Lower lobe of right lung (tissue), 2 donors: ENCODE measurements around the gene TBC1D10A. TPM values are rescaled to one million over a fixed set of nuclear protein-coding genes. Genes with fewer than 3 reads are reported as not detected.

ENCODE experiments used
- ATAC-seq, 2 donors: fragments of 200-7000 bp; cut with Tn5 transposase; one replicate each; pipeline ENCODE4 v1.9.1; 2020 to 2022; ENCODE audit warnings: mild to moderate bottlenecking in 2 of 2, moderate library complexity in 2 of 2
- DNase-seq: peaks from one replicate; pipeline ENCODE4 v3.0.0-alpha.2; 2020
- H3K27ac ChIP-seq: fragments of 200-600 bp; one replicate; pipeline ENCODE4 v1.8.0; 2022
- H3K27me3 ChIP-seq: fragments of 200-600 bp; one replicate; pipeline ENCODE4 v1.8.0; 2022; ENCODE audit warnings: low read depth
- H3K36me3 ChIP-seq: fragments of 200-600 bp; one replicate; pipeline ENCODE4 v1.8.0; 2022; ENCODE audit warnings: mild to moderate bottlenecking
- H3K4me1 ChIP-seq: fragments of 200-600 bp; one replicate; pipeline ENCODE4 v1.8.0; 2022
- H3K4me3 ChIP-seq: fragments of 200-600 bp; one replicate; pipeline ENCODE4 v1.8.0; 2022; ENCODE audit warnings: mild to moderate bottlenecking
- H3K9me3 ChIP-seq: fragments of 200-600 bp; one replicate; pipeline ENCODE4 v1.8.0; 2022
- intact Hi-C: fragments of 100-400 bp; cut with DNase I; formaldehyde crosslinking; loops from one replicate; pipeline ENCODE4 v1.11.0; 2022
- total RNA-seq: library from RNA; stranded (reverse); fragmentation: NEBNext Ultra II Directional; extraction: Animal tissue kit (Norgen Biotek cat#: 25700); gene quantifications from one replicate; pipeline ENCODE4 v1.2.1, GENCODE V29; 2021
- TF ChIP-seq, protein P1 (sequence below): fragments of 200-600 bp; IDR thresholded peaks from one replicate; pipeline ENCODE4 v1.8.0; 2022; ENCODE audit warnings: antibody characterized with exemption, mild to moderate bottlenecking
- donor health status: DM: no; HTN: yes; CAD: no; lungs with severe emphysema.

Gene TBC1D10A
- total RNA-seq, 1 donor from 2014 or later, result 27.4 TPM

GRCh38 chr22:30371321-30371720 lies 44.6 kb upstream of the TBC1D10A start:
- H3K9me3 ChIP-seq, result no peaks in the 10 kb centered on the region
- H3K4me3 ChIP-seq, result no peak overlapping the region
- H3K27ac ChIP-seq, result no peak overlapping the region
- ATAC-seq (no peak), DNase-seq (no peak)
- TF ChIP-seq, protein P1, sequence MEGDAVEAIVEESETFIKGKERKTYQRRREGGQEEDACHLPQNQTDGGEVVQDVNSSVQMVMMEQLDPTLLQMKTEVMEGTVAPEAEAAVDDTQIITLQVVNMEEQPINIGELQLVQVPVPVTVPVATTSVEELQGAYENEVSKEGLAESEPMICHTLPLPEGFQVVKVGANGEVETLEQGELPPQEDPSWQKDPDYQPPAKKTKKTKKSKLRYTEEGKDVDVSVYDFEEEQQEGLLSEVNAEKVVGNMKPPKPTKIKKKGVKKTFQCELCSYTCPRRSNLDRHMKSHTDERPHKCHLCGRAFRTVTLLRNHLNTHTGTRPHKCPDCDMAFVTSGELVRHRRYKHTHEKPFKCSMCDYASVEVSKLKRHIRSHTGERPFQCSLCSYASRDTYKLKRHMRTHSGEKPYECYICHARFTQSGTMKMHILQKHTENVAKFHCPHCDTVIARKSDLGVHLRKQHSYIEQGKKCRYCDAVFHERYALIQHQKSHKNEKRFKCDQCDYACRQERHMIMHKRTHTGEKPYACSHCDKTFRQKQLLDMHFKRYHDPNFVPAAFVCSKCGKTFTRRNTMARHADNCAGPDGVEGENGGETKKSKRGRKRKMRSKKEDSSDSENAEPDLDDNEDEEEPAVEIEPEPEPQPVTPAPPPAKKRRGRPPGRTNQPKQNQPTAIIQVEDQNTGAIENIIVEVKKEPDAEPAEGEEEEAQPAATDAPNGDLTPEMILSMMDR, result no peak
- no peaks in the 10 kb centered on the region for H3K27me3 ChIP-seq
- intact Hi-C loops, result no loop called here
- no peaks in the 10 kb centered on the region for H3K4me1 ChIP-seq
- H3K36me3 ChIP-seq, result no peaks in the 10 kb centered on the region

DNA sequence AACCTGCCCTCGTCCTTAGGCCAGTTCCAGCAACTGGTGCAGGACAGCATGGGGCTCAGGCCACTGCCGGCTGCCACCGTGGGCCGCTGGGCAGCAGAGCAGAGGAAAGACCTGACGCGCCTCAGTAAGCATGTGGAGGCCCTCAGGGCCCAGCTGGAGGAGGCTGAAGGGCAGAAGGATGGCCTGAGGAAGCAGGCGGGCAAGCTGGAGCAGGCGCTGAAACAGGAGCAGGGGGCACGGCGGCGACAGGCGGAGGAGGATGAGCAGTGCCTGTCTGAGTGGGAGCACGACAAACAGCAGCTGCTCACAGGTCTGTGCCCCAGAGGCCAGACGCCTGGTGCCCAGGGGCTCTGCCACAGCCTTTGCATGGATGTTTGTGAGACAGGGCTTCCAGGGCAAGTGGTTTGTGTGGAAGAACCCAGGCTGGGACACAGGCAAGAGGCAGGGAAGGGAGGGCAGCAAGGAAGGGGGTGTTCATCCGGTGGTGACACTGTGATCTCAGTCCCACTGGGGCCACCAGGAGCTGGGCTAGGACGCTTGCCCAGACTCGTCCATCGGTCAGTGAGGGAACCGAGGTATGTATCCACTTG lies 44.0 kb upstream of the TBC1D10A start:
- no peak overlapping the region for H3K4me3 ChIP-seq
- H3K27ac ChIP-seq, result no peak overlapping the region
- H3K36me3 ChIP-seq, result no peaks in the 10 kb centered on the region
- DNase-seq (no peak), ATAC-seq (no peak)
- intact Hi-C loops, result no loop called here
- H3K9me3 ChIP-seq, result no peaks in the 10 kb centered on the region
- TF ChIP-seq, protein P1, result no peak
- H3K27me3 ChIP-seq, result no peaks in the 10 kb centered on the region
- no peaks in the 10 kb centered on the region for H3K4me1 ChIP-seq

GRCh38 chr22:30368420-30368819 lies 41.7 kb upstream of the TBC1D10A start:
- TF ChIP-seq, protein P1, result no peak
- H3K36me3 ChIP-seq, result no peaks in the 10 kb centered on the region
- no peak overlapping the region for H3K27ac ChIP-seq
- no peak for ATAC-seq
- H3K4me1 ChIP-seq, result no peaks in the 10 kb centered on the region
- H3K27me3 ChIP-seq, result no peaks in the 10 kb centered on the region
- DNase-seq, result no peak
- intact Hi-C loops, result no loop called here
- no peaks in the 10 kb centered on the region for H3K9me3 ChIP-seq
- no peak overlapping the region for H3K4me3 ChIP-seq

DNA sequence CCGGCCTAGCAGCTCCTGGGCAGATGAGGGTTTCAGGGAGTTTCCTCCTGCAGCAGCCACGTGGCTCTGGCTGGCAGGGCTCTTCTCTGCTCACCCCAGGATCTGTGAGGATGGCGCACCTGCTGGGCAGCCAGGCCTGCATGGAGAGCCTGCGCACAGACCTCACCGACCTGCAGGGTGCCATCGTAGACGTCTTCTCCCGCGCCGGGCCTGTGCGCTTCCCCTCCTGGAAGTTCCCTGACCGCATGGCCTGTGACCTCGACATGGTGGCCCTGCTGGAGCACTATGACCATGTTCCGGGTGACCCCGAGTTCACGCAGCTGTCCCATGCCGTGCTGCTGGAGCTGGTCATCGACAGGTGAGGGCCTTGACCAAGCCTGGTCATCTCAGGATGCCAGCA lies 39.1 kb upstream of the TBC1D10A start:
- H3K27ac ChIP-seq, result no peak overlapping the region
- no peaks in the 10 kb centered on the region for H3K4me1 ChIP-seq
- ATAC-seq (no peak), DNase-seq (peak; percentile 36)
- H3K9me3 ChIP-seq, result no peaks in the 10 kb centered on the region
- H3K27me3 ChIP-seq, result no peaks in the 10 kb centered on the region
- intact Hi-C loops, result no loop called here
- H3K4me3 ChIP-seq, result no peak overlapping the region
- TF ChIP-seq, protein P1, result no peak
- H3K36me3 ChIP-seq, result no peaks in the 10 kb centered on the region

DNA sequence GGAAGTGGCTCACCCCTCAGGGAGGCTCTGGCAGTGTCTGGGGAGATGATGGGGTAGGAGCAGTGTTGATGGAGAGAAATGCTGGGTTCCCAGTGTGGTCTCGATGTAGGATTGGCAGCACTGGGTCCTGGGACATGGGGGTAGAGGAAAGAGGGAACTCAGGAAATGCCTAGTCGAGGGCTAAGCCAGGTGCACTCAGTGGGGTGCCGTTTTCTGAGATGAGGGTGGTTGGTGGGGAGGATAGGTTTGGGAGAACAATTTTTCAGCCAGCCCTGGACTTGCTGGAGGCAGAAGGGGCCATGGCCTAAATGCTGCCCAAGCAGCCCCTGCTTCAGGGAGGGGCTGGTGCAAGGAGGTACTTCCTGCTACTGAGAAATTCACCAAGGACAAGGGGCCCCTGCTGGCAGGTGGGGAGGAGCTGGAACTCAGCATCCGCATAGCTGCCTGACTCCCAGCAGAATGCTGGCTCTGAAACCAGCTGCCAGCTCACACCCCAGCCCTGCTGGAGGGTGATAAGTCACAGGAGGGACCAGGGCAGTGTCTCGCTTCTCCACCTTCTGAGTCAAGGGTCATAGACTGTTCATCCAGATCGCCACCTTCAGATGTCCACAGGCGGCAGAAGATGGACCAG lies 36.0 kb upstream of the TBC1D10A start:
- TF ChIP-seq, protein P1, result no peak
- intact Hi-C loops, result no loop called here
- no peak for ATAC-seq

More for the DNA sequence above, 36.0 kb upstream of the TBC1D10A start:
- Histone ChIP-seq H3K27ac (no peak overlapping the region), H3K4me1 (peaks cover 1% of the 10 kb centered on the region), H3K9me3 (no peaks in the 10 kb centered on the region), H3K36me3 (no peaks in the 10 kb centered on the region), H3K27me3 (no peaks in the 10 kb centered on the region), H3K4me3 (no peak overlapping the region)
- DNase-seq, result no peak
